HL-60 (cell line): Measurements from ENCODE around the gene HK1.

Experiments used
- DNase-seq, 2 experiments: peaks; one replicate each; pipeline ENCODE4 v3.0.0-alpha.2; 2010 to 2020; ENCODE audit warnings: low read depth in 1 of 2, low spot score in 1 of 2
- H3K27ac ChIP-seq: fragments of 250-450 bp; sonication (Bioruptor Pico); replicated peaks from 2 replicates; pipeline ENCODE4 v1.5.1; 2020; ENCODE audit warnings: mild to moderate bottlenecking, moderate library complexity
- H3K27me3 ChIP-seq: fragments of 250-450 bp; sonication (Bioruptor Pico); 2 replicates; pipeline ENCODE4 v1.5.1; 2021; ENCODE audit warnings: mild to moderate bottlenecking, moderate library complexity; ENCODE audit not compliant: insufficient read depth, poor library complexity, severe bottlenecking
- H3K4me3 ChIP-seq: replicated peaks from 2 replicates; pipeline ENCODE4 v1.5.1; 2011; ENCODE audit warnings: mild to moderate bottlenecking, control low read depth, low read length; ENCODE audit not compliant: insufficient read depth
- CTCF ChIP-seq: IDR thresholded peaks from one replicate; pipeline ENCODE4 v1.5.1; 2011; ENCODE audit warnings: low read length, control low read depth, inconsistent platforms; ENCODE audit not compliant: insufficient read depth
- GABPA ChIP-seq: IDR thresholded peaks from 2 replicates; pipeline ENCODE4 v1.6.1; 2012; ENCODE audit warnings: low read depth
- POLR2AphosphoS5 ChIP-seq: IDR thresholded peaks from 2 replicates; pipeline ENCODE4 v1.6.1; 2012; ENCODE audit warnings: low read depth
- REST ChIP-seq: IDR thresholded peaks from 2 replicates; pipeline ENCODE4 v1.6.1; 2012; ENCODE audit warnings: low read depth; ENCODE audit not compliant: insufficient replicate concordance
- SPI1 ChIP-seq: IDR thresholded peaks from 2 replicates; pipeline ENCODE4 v1.6.1; 2012; ENCODE audit warnings: low read depth, mild to moderate bottlenecking, borderline replicate concordance

The HK1 gene

GRCh38 chr10:69379800-69380199, 101.5 kb downstream of the HK1 start:
- DNase-seq, result no peak
- H3K27ac ChIP-seq, result no peak overlapping the region
- TF ChIP-seq SPI1 (no peak), POLR2AphosphoS5 (no peak), GABPA (no peak), CTCF (no peak), REST (no peak)

GRCh38 chr10:69382382-69383117, 104.3 kb downstream of the HK1 start:
- no peaks in the 10 kb centered on the region for H3K27me3 ChIP-seq
- TF ChIP-seq CTCF (no peak), SPI1 (no peak), POLR2AphosphoS5 (no peak), REST (no peak), GABPA (no peak)
- H3K4me3 ChIP-seq, result no peak overlapping the region
- DNase-seq, result no peak
- no peak overlapping the region for H3K27ac ChIP-seq

More at GRCh38 chr10:69379800-69380199, 101.5 kb downstream of the HK1 start:
- Histone ChIP-seq H3K27me3 (no peaks in the 10 kb centered on the region), H3K4me3 (no peak overlapping the region)

GRCh38 chr10:69383558-69383957, 105.3 kb downstream of the HK1 start:
- TF ChIP-seq CTCF (no peak), SPI1 (no peak), GABPA (no peak), REST (no peak), POLR2AphosphoS5 (no peak)
- no peaks in the 10 kb centered on the region for H3K27me3 ChIP-seq
- H3K27ac ChIP-seq, result no peak overlapping the region
- DNase-seq, result no peak
- no peak overlapping the region for H3K4me3 ChIP-seq
